Astrocyte of the cerebellum (primary cell): ENCODE measurements around the gene KTN1.

Experiments
- DNase-seq: peaks from one replicate; pipeline ENCODE4 v3.0.0-alpha.2; 2011; ENCODE audit warnings: low read depth
- H3K4me3 ChIP-seq: 2 replicates; pipeline ENCODE4 v1.5.1; 2011; ENCODE audit warnings: mild to moderate bottlenecking, low read depth, low read length, moderate library complexity
- in situ Hi-C: cut with HindIII; loops from 2 replicates; pipeline ENCODE4 v1.10.0; 2017; ENCODE audit warnings: low sequenced_read_pairs
- TF ChIP-seq, protein P1 (sequence below): IDR thresholded peaks from 2 replicates; pipeline ENCODE4 v1.5.1; 2012; ENCODE audit warnings: low read length, low read depth, moderate library complexity, mild to moderate bottlenecking; ENCODE audit errors: missing control alignments

Gene KTN1

DNA sequence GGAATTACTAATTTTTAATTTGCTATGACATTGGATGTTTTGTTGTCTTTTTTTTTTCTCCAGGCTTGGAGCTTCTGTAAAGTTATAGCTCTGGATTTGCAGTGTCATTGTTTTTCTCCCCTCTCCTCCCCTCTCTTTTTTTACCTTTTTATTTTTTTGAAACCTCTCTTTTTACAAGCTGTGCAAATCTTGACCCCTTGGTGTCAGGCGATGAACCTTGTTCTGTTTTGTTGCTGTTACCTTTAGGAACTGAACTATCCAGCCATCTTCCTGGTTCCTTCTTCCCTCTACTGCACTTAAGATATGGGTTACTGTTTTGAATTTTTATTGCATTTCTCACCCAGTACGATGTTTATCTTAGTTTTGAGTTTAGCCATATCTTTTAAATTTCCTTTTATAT, 13.7 kb downstream of the KTN1 start:
- in situ Hi-C loops = no loop called here
- no peak for DNase-seq
- H3K4me3 ChIP-seq = no peak overlapping the region
- TF ChIP-seq, protein P1, sequence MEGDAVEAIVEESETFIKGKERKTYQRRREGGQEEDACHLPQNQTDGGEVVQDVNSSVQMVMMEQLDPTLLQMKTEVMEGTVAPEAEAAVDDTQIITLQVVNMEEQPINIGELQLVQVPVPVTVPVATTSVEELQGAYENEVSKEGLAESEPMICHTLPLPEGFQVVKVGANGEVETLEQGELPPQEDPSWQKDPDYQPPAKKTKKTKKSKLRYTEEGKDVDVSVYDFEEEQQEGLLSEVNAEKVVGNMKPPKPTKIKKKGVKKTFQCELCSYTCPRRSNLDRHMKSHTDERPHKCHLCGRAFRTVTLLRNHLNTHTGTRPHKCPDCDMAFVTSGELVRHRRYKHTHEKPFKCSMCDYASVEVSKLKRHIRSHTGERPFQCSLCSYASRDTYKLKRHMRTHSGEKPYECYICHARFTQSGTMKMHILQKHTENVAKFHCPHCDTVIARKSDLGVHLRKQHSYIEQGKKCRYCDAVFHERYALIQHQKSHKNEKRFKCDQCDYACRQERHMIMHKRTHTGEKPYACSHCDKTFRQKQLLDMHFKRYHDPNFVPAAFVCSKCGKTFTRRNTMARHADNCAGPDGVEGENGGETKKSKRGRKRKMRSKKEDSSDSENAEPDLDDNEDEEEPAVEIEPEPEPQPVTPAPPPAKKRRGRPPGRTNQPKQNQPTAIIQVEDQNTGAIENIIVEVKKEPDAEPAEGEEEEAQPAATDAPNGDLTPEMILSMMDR = no peak

DNA sequence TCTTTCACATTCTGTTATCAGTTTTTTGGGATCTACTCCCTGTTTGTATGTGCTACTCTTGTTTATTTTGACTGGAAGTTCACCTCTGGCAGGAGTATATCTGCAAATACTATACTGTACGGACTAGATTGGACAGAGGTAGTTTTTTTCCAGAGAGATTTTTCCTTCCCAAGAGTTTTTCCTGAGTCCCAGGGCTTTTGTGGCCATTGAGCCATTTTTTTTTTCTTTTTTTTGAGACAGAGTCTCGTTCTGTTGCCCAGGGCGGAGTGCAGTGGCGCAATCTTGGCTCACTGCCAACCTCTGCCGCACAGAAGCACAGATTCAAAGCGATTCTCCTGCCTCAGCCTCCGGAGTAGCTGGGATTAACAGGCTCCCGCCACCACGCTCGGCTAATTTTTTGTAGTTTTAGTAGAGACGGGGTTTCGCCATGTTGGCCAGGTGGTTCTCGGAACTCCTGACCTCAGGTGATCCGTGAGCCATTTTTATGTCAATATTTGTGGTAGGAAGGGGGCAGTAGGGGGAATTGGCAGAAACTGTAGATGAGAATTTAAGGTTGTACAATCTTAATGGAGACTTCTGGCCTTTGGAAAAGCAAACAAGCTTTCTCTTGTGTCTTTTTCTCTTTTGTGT, 19.4 kb downstream of the KTN1 start:
- DNase-seq = no peak
- in situ Hi-C loops = no loop called here
- TF ChIP-seq, protein P1 = no peak
- no peak overlapping the region for H3K4me3 ChIP-seq

DNA sequence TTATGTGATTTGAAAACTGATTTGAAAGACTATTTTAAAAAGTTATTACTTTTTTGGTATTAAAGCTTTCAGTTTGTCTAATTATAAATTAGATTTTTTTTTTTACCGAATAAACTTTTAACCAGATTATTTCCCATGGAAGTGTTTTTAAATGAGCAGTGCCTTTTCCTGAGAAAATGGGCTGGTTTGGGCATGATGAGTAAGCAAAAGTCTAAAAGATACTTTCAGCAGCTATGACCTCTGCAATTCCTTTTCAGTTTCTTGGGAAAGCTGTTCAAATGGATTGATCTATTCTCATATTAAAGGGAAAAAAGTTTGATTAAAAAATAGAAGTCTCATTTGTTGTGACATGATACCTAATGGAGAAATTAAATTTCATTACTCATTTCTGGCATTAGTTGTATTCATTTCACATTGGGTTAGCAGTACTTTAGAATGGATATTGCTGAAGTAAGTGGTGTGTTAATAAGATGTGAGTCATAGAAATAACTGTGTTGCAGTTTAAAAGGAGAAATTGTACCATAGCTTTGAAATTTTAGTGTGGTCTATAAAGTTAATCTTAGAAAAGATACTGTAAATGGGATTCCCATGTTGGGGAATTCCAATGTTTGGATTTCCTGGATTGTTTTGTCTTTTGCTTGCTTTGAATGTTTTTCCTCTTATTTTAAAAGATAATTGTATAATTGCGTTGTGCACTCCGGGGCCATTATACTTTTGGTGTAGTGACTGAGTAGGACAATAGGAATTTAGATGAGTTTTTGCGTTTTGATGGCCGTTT, 21.0 kb downstream of the KTN1 start:
- TF ChIP-seq, protein P1 = no peak
- no peak for DNase-seq
- in situ Hi-C loops = no loop called here
- no peak overlapping the region for H3K4me3 ChIP-seq

DNA sequence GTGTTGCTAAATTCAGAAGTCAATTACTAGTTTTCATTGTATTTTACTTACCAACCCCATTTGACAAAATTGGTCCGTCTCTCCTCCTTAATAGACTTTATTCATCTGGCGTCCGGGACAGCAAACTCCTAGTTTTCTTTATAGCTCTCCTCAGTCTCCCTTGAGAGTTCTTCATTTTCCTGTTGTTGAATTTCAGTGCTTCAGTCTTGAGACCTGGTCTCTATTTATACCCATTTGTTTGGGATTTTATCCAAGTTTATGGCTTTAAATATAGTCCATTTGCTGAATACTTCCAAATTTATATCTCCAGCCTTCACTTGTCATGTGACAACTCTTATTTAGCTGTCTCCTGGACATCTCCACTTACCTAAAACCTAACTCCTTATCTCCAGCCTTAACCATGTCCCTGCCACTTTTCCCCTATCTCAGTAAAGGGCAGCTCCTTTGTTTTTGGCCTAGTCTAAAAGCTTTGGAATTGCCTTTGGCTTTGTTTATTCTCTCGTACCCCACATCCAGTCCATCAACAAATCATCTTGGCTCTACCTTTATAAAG, 23.5 kb downstream of the KTN1 start:
- TF ChIP-seq, protein P1 = no peak
- no peak overlapping the region for H3K4me3 ChIP-seq
- in situ Hi-C loops = no loop called here

DNA sequence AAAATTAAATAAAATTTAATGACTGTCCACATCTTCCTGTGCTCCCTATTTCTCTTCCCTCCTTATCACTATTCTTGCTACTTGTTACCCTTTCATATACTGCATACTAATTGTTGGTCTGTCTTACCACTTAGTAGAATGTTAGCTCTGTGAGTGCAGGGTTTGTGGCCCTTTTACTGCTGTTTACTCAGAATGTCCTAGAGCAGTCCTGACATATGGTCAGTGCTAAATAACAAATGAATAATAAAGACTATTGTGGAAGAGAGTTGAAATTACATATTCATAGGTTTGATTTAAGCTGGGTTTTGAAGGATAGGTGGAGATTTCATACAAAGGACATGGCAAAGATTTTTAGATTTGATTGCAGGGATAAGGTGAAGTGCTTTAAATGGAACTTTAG, 24.5 kb downstream of the KTN1 start:
- in situ Hi-C loops = no loop called here
- TF ChIP-seq, protein P1 = no peak
- H3K4me3 ChIP-seq = no peak overlapping the region
- DNase-seq = no peak

More for the DNA sequence above, 23.5 kb downstream of the KTN1 start:
- no peak for DNase-seq

DNA sequence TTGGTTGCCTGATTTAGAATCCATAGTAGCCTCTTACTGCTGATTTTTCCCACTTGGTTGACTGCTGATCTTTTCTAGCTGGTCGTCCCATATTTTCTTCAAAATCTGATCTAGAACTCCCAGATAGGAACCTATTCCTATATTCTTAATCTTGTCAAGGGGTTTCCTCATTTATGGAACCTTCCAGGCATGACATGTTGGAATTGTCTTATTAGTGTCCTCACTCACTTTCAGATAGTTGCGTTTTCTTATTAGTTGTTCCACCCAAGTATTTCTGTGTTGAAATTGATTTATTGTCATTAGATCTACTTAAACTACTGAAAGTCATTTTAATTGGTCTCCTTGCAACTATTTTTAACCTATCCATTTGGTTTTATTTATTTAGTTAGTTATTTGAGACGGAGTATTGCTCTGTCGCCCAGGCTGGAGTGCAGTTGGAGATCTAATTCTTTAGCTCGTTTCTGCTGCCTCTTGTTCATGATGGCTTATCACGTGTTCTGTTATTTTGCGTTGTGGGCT, 25.0 kb downstream of the KTN1 start:
- DNase-seq = no peak
- in situ Hi-C loops = no loop called here
- no peak overlapping the region for H3K4me3 ChIP-seq
- TF ChIP-seq, protein P1 = no peak
